HFF-Myc (cell line): ENCODE data around the gene IQCE.

Source experiments
- DNase-seq: peaks from one replicate; pipeline ENCODE4 v3.0.0-alpha.2; 2011; ENCODE audit warnings: low read depth; ENCODE audit errors: extremely low read depth
- H3K4me3 ChIP-seq: replicated peaks from 2 replicates; pipeline ENCODE4 v1.5.1; 2011; ENCODE audit warnings: low read depth, mild to moderate bottlenecking, control low read depth, low read length
- CTCF ChIP-seq: IDR thresholded peaks from 2 replicates; pipeline ENCODE4 v1.5.1; 2012; ENCODE audit warnings: mild to moderate bottlenecking, low read depth, low read length, control low read depth; ENCODE audit errors: missing control alignments

IQCE gene

GRCh38 chr7:2566348-2566889, 7.6 kb downstream of the IQCE start:
- H3K4me3 ChIP-seq: no peak overlapping the region
- no peak for TF ChIP-seq CTCF
- DNase-seq: no peak

- H3K4me3 ChIP-seq: no peak overlapping the region
- DNase-seq: no peak
These were observed 8.3 kb downstream of the IQCE start for GRCh38 chr7:2566890-2567678.

GRCh38 chr7:2567679-2568278, 9.0 kb downstream of the IQCE start:
- no peak for DNase-seq
- TF ChIP-seq CTCF: peak; percentile 59
- H3K4me3 ChIP-seq: no peak overlapping the region

More at GRCh38 chr7:2566890-2567678, 8.3 kb downstream of the IQCE start:
- TF ChIP-seq CTCF: no peak

- TF ChIP-seq CTCF: no peak
- DNase-seq: no peak
These were observed 9.9 kb downstream of the IQCE start for GRCh38 chr7:2568521-2569223.

GRCh38 chr7:2569421-2569820, 10.6 kb downstream of the IQCE start:
- no peak for DNase-seq
- TF ChIP-seq CTCF: no peak
- no peak overlapping the region for H3K4me3 ChIP-seq

More at GRCh38 chr7:2568521-2569223, 9.9 kb downstream of the IQCE start:
- H3K4me3 ChIP-seq: no peak overlapping the region

GRCh38 chr7:2570021-2570420, 11.2 kb downstream of the IQCE start:
- no peak overlapping the region for H3K4me3 ChIP-seq
- no peak for TF ChIP-seq CTCF
- DNase-seq: no peak
